HG03280 (cell line): ENCODE data around the gene SLC35E3.

Experiments
- ATAC-seq: cut with Tn5 transposase; IDR thresholded peaks from one replicate; pipeline ENCODE4 v1.9.1; 2021; ENCODE audit warnings: mild to moderate bottlenecking, moderate library complexity; ENCODE audit not compliant: unreplicated experiment

The SLC35E3 gene

GRCh38 chr12:68769941-68770340 is 24.0 kb downstream of the SLC35E3 start:
- no peak for ATAC-seq

GRCh38 chr12:68771223-68771925 is 25.4 kb downstream of the SLC35E3 start:
- ATAC-seq: no peak

GRCh38 chr12:68772714-68773113 is 26.7 kb downstream of the SLC35E3 start:
- ATAC-seq: peak; percentile 65

DNA sequence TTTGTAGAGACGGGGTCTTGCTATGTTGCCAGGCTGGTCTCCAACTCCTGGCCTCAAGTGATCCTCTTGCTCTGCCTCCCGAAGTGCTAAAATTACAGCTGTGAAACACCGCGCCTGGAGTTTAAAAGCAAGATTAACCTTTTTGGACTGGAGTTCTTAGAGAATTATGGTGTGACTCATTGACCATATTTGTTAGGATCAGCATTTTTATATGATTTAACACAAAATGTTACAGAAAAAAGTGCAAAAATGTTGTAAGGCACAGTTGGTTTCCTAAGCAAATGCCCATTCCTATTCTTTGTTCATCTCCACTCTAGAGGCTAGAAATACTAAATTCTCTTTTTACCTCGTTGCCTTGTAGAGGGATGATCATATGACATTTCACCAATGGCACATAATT is 27.6 kb downstream of the SLC35E3 start:
- ATAC-seq: no peak

DNA sequence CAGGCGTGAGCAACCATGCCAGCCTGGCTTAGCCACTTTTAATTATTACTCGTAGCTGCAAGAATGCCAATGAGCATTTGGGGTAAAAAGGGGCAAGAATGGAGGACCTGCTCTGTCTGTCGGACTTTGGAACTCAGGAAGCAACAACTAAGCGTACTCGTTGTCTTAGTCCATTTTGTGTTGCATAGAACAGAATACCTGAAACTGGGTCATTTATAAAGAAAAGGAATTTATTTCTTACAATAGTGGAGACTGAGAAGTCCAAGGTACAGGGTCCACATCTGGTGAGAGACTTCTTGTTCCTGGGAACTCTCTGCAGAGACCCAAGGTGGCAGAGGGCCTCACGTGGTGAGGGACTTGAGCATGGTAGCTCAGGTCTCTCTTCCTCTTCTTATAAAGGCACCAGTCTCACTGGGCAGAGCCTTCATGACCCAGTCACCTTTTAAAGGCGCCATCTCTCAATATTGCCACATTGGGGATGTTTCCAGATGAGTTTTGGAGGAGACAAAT is 29.2 kb downstream of the SLC35E3 start:
- ATAC-seq: no peak

- no peak for ATAC-seq
Measured at GRCh38 chr12:68776976-68777610, 31.1 kb downstream of the SLC35E3 start.

DNA sequence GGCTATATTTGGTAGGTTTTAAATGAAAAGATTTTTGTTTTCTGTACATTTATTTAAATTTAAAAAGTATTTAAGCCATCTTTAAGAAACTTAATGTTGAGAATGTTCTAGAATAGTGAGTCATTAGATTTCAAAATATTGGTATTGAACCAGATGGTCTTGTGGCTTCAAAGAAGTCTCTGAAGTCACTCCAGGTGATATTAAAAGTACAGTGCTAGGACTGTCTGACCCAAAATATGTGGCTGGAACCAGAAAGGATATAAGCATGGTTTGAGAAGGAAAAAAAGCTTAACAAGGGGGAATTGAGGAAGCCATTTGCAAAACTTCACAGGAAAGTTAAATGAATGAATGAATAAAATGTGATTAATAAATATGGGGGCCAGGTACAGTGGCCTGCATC is 33.3 kb downstream of the SLC35E3 start:
- no peak for ATAC-seq

DNA sequence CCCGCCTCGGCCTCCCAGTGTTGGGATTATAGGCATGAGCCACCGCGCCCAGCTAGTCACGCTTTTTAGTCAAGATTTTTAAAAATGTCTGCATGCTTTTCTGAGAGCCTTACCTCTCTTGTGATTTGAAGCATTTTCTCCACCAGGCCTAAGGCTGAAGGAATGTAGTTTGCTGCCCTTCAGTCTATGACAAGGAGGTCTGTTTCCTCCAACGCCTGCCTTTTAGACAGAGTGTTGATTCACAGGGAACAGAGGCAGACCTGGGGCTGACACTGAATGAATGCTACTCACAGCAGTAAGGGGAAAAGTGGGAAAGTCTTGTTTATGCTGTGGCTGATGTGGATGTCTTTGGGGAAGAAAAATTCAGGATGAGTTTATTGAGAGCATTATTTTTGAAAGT is 34.8 kb downstream of the SLC35E3 start:
- ATAC-seq: no peak

GRCh38 chr12:68781728-68782127 is 35.8 kb downstream of the SLC35E3 start:
- ATAC-seq: no peak

DNA sequence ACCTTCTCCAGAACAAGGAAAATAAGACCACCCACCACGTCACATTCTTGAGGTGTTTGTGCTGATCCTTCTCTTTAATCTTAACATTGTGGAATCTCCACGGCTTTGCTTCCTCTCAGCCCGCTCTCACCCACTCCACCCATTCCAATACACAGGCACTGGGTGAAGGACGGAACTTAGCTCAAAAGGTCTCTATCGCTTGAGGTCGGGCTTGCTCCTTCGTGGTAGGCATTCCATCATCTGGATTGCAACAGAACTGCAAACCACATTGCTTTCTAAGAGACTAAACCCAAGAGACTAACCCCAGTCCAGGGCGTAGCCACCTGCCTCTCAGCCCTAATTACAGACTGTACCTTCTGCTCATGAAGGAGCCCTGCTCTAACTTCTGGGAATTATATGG is 38.0 kb downstream of the SLC35E3 start:
- ATAC-seq: no peak

DNA sequence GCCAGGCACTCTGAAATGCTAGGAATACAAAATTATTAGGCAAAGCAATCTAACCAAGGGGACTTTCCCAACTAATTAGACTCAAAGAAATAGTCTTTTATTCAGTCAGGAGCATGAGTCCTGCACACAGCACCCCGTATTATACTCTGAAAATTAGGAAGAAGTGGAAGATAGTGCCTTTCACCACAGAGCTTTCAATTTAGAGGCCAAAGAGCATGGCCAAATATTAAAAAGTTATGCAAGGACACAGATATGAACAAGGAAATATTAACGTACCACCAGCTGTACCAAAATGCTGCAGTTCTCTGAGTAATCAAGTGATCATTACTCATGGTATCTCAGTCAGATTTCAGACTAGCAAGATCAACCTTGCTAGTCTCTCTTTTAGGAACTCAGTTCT is 39.4 kb downstream of the SLC35E3 start:
- no peak for ATAC-seq

GRCh38 chr12:68785823-68786222 is 39.8 kb downstream of the SLC35E3 start:
- no peak for ATAC-seq

DNA sequence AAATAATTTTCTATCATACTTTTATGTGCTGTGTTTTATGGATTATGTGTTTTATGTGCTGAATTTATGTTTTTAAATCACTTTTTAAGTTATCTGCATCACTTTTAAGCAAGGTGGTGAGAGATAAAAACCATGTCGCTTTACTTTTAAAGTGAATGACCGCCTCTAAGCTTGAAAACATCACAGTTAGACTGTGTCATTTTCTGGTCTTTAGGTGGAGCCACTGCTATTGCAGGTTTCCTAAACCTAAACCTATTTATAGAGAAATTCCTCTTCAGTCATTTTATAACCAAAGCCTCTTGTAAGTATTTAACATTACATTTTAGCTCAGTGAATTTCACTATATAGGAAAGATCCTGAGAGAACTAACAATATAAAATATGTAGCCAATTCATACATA is 41.0 kb downstream of the SLC35E3 start:
- no peak for ATAC-seq

DNA sequence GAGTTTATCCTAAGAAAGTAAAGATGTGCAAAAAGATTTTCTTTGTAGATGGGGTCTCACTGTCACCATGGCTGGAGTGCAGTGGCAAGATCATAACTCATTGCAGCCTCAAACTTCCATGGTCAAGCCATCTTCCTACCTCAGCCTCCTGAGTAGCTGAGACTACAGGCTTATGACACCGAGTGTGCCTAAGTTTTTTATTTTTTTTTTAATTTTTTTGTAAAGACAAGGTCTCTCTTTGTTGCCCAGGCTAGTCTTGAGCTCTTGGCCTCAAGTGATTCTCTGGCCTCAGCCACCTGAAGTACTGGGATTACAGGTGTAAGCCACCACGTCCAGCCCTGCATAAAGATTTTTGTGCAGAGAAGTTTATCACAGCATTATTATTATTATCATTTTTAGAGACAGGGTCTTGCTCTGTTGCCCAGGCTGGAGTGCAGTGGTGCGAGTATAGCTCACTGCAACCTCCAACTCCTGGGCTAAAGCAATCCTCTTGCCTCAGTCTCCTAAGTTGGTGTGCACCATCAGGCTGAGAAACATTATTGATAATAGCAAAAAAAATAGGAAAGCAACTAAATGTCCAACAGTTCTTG is 42.7 kb downstream of the SLC35E3 start:
- ATAC-seq: no peak

DNA sequence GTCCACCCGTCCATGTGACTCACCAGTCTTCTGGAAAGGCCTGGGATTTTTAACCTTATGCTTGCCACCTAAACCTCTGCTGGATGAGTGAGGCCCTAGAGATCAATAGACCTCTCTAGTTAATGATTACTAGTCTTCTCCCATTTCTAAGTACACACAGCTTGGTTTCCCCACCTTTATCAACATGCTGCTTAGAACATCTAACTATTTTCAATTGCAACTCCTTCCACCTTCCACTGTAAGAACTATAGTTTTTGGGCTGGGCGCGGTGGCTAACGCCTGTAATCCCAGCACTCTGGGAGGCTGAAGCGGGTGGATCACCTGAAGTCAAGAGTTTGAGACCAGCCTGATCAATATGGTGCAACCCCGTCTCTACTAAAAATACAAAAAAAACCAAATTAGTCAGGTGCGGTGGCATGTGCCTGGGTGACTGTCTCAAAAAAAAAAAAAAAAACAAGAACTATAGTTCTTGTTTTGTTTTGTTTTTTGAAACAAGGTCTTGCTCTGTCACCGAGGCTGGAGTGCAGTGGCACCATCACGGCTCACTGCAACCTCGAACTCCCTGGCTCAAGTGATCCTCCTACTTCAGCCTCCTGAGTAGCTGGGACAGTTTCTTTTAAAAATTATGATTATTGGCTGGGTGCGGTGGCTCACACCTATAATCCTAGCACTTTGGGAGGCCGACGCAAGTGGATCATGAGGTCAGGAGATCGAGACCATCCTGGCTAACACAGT is 43.3 kb downstream of the SLC35E3 start:
- ATAC-seq: no peak

DNA sequence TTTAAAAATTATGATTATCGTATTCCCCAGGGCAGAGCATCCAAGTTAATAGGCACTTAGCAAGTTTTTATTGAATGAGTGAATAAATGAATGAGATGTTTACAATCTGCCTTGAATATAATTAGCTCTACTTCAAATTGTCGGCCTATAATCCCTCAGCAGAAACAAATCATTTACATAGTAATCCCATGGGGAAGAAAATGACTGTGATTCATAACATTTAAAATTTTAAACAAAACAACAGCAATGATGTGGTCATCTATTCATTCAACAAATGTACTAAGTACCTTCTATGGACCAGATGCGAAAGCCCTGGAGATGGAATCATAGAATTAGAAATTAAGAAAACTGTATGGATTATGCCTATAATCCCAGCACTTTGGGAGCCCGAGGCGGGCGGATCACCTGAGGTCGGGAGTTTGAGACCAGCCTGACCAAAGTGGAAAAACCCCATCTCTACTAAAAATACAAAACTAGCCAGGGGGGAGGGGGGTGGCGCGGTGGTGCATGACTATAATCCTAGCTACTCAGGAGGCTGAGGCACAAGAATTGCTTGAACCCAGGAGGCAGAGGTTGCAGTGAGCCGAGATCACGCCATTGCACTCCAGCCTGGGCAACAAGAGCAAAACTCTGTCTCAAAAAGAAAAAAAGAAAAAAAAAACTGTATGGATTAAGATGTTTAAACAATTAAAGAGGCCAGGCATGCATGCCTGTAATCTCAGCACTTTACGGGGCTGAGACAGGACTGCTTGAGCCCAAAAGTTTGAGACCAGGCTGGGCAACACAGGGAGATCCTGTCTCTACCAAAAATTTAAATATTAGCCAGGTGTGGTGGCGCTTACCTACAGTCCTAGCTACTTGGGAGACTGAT is 44.3 kb downstream of the SLC35E3 start:
- no peak for ATAC-seq

DNA sequence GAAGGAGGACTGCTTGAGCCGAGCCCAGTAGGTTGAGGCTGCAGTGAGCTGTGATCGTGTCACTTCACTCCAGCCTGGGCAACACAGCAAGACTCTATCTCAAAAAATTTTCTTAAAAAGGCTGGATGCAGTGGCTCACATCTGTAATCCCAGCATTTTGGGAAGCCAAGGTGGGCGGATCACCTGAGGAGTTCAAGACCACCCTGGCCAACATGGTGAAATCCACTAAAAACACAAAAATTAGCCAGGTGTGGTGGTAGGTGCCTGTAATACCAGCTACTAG is 44.9 kb downstream of the SLC35E3 start:
- no peak for ATAC-seq

GRCh38 chr12:68791897-68792481 is 46.0 kb downstream of the SLC35E3 start:
- no peak for ATAC-seq

GRCh38 chr12:68792952-68793351 is 47.0 kb downstream of the SLC35E3 start:
- peak; percentile 93 for ATAC-seq

DNA sequence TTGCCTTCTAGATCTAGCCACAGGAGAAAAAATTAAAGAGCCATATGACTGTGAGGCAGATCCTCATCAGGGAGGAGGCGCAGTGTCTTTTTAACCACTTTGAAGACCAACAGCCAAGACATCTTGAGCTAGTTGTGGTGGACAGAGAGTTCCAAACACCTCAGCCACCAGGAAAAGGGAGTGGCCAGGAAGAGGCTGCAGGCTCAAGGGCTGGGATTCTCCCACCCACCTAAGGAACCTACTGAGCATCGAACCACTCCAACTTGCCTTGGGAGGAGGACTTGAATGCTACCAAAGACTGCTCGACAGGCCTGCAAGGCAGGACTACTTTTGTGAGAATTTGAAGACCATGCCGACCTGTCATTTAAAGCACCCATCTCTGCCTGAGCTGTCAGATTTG is 47.5 kb downstream of the SLC35E3 start:
- no peak for ATAC-seq
